ENCODE results near the gene RNF39. TPM values are rescaled to one million over a fixed set of nuclear protein-coding genes. Genes with fewer than 3 reads are reported as not detected.

RNF39 gene
- total and polyA plus RNA-seq, 2 of the 13 experiments (the other 11 are each of a cell fraction or from before 2014, with no cell fraction given), result 0.13 to 1.8 TPM

GRCh38 chr6:30061092-30061857 lies 14.3 kb downstream of the RNF39 start, which contains the start of gene POLR1H (continued):
- TF ChIP-seq MYNN (CRISPR knock-in tag; IDR thresholded peaks at IDR 0.05; ENCODE audit: low read depth) (no peak; the same call in 1 of the 2 replicates), GATAD2A (CRISPR knock-in tag; IDR thresholded peaks at IDR 0.05) (peak; percentile 92), MYPOP (CRISPR knock-in tag; IDR thresholded peaks at IDR 0.05) (peak; percentile 93), ARID2 (CRISPR knock-in tag; IDR thresholded peaks at IDR 0.05; ENCODE audit: borderline replicate concordance) (no peak), ZFP1 (CRISPR knock-in tag; IDR thresholded peaks at IDR 0.05) (peak; percentile 87; the same call in 1 of the 2 replicates), SALL1 (CRISPR knock-in tag; IDR thresholded peaks at IDR 0.05) (peak; percentile 80; the same call in 1 of the 2 replicates), SMARCE1 (IDR thresholded peaks at IDR 0.05; ENCODE audit: borderline replicate concordance) (no peak), SAP130 (CRISPR knock-in tag; IDR thresholded peaks at IDR 0.05; ENCODE audit: low read depth) (peak; percentile 99), NR1H2 (CRISPR knock-in tag; IDR thresholded peaks at IDR 0.05; ENCODE audit: borderline replicate concordance, low read depth) (no peak), ZNF329 (CRISPR knock-in tag; IDR thresholded peaks at IDR 0.05; ENCODE audit: low read depth) (no peak; the same call in 1 of the 2 replicates), ZNF18 (CRISPR knock-in tag; IDR thresholded peaks at IDR 0.05; ENCODE audit: insufficient replicate concordance) (no peak), ZBTB38 (CRISPR knock-in tag; IDR thresholded peaks at IDR 0.05) (peak; percentile 43; the same call in 1 of the 2 replicates), ZFX (CRISPR knock-in tag; IDR thresholded peaks at IDR 0.05; ENCODE audit: low read depth) (peak; percentile 73; the same call in 1 of the 2 replicates), NFAT5 (CRISPR knock-in tag; IDR thresholded peaks at IDR 0.05) (peak; percentile 86; the same call in 1 of the 2 replicates), CC2D1A (CRISPR knock-in tag; IDR thresholded peaks at IDR 0.05) (0 out of 2 replicates have a peak, but pooled peaks have one; percentile 78), HNF4A (CRISPR knock-in tag; IDR thresholded peaks at IDR 0.05) (peak; percentile 90), ZNF530 (CRISPR knock-in tag; IDR thresholded peaks at IDR 0.05; ENCODE audit: low read depth) (no peak; the same call in 1 of the 2 replicates), DPF2 (CRISPR knock-in tag; IDR thresholded peaks at IDR 0.05; ENCODE audit: borderline replicate concordance, low read depth) (no peak; the same call in 1 of the 2 replicates), ZFY (CRISPR knock-in tag; IDR thresholded peaks at IDR 0.05) (peak; percentile 75)

All from HepG2 (cell line).